GM20000 (cell line): ENCODE measurements around the gene KIAA0319L.

ENCODE experiments used
- DNase-seq: peaks from one replicate; pipeline ENCODE4 v3.0.0; 2012; ENCODE audit warnings: low spot score
- CTCF ChIP-seq: IDR thresholded peaks from 2 replicates; pipeline ENCODE4 v1.5.1; 2012; ENCODE audit warnings: mild to moderate bottlenecking, control low read depth; ENCODE audit errors: extremely low read depth, missing control alignments

Gene KIAA0319L

GRCh38 chr1:35426097-35426586, 131.1 kb downstream of the KIAA0319L start:
- no peak for TF ChIP-seq CTCF
- DNase-seq: no peak

GRCh38 chr1:35408925-35409324, 148.3 kb downstream of the KIAA0319L start:
- DNase-seq: no peak
- TF ChIP-seq CTCF: no peak

- DNase-seq: no peak
- TF ChIP-seq CTCF: no peak
Observed at GRCh38 chr1:35407743-35408142, 149.5 kb downstream of the KIAA0319L start.

- DNase-seq: no peak
- no peak for TF ChIP-seq CTCF
Observed at GRCh38 chr1:35406103-35406502, 151.1 kb downstream of the KIAA0319L start.

- DNase-seq: no peak
- TF ChIP-seq CTCF: no peak
Observed at GRCh38 chr1:35401049-35401448, 156.2 kb downstream of the KIAA0319L start.

- no peak for TF ChIP-seq CTCF
- DNase-seq: no peak
Observed at GRCh38 chr1:35398739-35399138, 158.5 kb downstream of the KIAA0319L start.

GRCh38 chr1:35394386-35394785, 162.8 kb downstream of the KIAA0319L start:
- no peak for TF ChIP-seq CTCF
- no peak for DNase-seq
